D721Med (cell line): Measurements from ENCODE around the gene SERPINF2.
"Not testable (repeated sequence)": the region's sequence is repeated elsewhere in the genome, so short reads cannot be mapped to it uniquely, and the experiment has no call there.

Experiments
- DNase-seq: peaks from one replicate; pipeline ENCODE4 v3.0.0; 2011; ENCODE audit warnings: low spot score; ENCODE audit not compliant: insufficient read length
- FAIRE-seq: peaks from 2 replicates; lab custom pipeline; 2011; peaks lifted over from hg19 to GRCh38; lab: Jason Lieb, UNC
- TF ChIP-seq, protein P1 (sequence below): IDR thresholded peaks from 2 replicates; pipeline ENCODE4 v1.5.1; 2012; ENCODE audit warnings: mild to moderate bottlenecking, control low read depth; ENCODE audit not compliant: insufficient read depth; ENCODE audit errors: missing control alignments

The SERPINF2 gene

DNA sequence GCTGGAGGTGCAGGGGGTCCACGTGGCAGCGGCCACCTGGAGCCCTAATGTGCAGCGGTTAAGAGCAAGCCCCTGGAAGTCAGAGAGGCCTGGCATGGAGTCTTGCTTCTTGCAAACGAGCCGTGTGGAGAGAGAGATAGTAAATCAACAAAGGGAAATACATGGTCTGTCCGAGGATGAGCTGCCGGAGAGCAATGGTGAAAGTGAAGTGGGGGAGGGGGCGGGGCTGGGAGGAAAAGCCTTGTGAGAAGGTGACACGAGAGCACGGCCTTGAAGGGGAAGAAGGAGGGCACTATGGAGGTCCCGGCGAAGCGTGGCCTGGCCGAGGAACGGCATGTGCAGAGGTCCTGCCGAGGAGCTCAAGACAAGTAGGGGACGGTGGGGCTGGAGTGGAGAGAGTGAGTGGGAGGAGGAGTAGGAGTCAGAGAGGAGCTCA, 13.2 kb downstream of the SERPINF2 start:
- TF ChIP-seq, protein P1, sequence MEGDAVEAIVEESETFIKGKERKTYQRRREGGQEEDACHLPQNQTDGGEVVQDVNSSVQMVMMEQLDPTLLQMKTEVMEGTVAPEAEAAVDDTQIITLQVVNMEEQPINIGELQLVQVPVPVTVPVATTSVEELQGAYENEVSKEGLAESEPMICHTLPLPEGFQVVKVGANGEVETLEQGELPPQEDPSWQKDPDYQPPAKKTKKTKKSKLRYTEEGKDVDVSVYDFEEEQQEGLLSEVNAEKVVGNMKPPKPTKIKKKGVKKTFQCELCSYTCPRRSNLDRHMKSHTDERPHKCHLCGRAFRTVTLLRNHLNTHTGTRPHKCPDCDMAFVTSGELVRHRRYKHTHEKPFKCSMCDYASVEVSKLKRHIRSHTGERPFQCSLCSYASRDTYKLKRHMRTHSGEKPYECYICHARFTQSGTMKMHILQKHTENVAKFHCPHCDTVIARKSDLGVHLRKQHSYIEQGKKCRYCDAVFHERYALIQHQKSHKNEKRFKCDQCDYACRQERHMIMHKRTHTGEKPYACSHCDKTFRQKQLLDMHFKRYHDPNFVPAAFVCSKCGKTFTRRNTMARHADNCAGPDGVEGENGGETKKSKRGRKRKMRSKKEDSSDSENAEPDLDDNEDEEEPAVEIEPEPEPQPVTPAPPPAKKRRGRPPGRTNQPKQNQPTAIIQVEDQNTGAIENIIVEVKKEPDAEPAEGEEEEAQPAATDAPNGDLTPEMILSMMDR: no peak
- DNase-seq (no peak), FAIRE-seq (no peak)

DNA sequence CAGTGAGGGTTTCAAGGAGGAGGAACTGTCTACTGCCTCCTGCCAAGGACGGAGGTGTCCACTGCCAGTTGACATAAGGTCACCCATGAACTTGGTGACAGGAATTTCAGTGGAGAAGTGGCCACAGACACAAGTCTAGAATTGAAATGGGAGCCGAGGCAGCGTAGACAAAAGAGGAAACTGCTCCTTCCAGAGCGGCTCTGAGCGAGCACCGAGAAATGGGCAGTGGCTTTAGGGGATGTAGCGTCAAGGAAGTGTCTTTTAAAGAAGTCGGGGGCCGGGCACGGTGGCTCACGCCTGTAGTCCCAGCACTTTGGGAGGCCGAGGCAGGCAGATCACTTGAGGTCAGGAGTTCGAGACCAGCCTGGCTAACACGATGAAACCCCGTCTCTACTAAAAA, 16.1 kb downstream of the SERPINF2 start:
- TF ChIP-seq, protein P1: no peak
- DNase-seq (no peak), FAIRE-seq (no peak)

DNA sequence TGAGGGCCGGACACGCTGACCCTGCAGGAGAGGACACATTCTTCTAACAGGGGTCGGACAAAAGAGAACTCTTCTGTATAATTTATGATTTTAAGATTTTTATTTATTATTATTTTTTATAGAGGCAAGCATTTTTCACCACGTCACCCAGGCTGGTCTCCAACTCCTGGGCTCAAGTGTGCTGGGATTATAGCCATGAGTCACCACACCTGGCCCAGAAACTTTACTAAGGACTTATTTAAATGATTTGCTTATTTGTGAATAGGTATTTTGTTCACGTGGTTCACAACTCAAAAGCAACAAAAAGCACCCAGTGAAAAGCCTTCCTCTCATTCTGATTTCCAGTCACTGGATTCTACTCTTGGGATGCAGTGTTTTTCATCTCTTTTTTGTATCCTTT, 16.9 kb downstream of the SERPINF2 start:
- TF ChIP-seq, protein P1: no peak
- FAIRE-seq: no peak
- DNase-seq: no peak

DNA sequence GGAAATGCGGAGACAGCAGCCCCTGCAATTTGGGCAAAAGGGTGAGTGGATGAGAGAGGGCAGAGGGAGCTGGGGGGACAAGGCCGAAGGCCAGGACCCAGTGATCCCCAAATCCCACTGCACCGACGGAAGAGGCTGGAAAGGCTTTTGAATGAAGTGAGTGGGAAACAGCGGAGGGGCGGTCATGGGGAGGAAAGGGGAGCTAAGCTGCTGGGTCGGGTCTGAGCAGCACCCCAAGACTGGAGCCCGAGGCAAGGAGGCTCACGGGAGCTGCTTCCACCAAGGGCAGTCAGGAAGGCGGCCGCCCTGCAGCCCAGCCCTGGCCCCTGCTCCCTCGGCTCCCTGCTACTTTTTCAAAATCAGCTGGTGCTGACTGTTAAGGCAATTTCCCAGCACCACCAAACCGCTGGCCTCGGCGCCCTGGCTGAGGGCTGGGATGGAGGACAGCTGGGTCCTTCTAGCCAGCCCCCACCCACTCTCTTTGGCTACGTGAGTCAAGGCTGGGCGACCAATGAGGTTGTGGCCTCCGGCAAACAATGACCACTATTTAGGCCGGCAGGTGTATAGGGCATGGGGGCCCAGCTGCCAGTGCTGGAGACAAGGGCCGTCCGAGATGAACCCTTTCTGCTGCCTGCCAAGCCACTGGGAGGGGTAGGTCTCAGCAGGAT, 19.7 kb downstream of the SERPINF2 start:
- TF ChIP-seq, protein P1: no peak
- DNase-seq: no peak
- no peak for FAIRE-seq

DNA sequence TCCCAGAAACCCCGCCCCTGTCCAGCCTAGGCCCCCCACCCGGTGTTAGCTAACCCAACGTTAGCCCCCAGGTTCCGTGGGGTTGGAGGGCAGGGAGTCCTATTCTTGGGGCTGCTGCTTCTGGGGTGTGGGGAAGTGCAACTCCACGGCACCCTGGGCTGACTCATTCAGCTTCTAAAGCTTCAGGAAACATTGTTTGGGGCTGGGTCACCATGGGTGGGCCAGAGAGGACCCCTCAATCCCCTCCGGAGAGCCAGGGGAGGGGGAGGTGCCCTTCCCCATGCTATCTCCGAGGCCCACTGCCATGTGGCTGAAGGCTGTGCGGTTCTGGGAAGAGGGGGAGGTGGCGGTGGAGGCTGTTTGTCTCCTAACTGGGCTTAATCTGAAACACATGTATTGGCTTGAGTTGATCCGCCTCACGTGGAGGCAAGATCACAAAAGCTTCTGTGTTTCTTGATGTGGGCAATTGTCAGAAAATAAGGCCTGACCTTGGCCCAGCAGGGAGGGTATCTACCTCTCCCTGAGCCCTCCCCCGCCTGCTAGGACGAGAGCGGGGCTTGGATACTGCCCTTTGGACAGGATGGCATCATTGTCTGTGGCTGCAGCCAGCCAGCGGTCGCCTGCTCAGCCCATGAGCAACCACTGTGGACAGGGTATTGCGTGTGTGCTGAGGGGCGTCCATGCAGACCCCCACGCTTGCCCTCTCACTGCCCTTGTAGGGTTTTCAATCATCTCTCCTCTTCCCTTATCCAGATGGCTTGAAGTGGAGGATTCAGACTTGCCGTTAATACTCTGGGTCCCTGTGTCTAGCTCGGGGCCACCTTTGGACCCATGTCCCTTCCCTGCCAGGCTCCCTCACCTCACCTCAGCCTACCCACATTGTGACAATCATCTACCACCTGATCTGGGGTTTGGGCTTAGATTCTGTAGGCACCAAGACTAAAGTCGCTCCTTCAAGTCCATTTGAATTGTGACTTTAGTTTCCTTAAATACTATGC, 20.5 kb downstream of the SERPINF2 start:
- no peak for DNase-seq
- TF ChIP-seq, protein P1: no peak
- no peak for FAIRE-seq

DNA sequence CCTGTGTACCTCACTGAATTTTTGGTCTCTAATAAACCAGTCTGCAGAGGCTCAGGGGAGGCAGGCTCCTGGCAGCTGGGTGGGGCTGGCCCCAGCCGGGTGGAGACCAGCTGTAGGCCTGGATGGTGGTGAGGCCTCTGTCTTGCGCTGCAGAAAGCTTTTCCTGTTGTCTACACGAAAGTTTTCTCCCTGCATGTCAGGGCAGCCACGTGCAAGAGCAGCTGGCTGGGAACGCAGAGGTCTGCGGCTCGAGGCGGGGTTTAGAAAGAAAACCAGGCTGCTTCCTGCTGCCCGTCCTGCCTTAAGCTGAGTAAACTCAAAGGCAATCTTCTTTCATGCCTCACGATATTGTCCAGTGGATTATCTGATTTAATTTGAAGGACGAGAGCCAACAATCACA, 21.6 kb downstream of the SERPINF2 start:
- TF ChIP-seq, protein P1: no peak
- no peak for DNase-seq
- FAIRE-seq: no peak

DNA sequence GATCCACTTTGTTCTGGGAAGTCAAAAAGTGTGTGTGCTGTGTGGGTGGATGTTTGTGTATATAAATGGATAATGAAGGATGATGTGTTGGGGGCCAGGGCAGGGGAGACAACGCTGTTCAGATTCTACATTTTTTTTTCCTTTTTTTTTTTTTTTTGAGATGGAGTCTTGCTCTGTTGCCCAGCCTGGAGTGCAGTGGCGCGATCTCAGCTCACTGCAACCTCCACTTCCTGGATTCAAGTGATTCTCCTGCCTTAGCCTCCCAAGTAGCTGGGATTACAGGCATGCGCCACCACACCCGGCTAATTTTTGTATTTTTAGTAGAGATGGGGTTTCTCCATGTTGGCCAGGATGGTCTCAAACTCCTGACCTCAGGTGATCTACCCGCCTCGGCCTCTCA, 22.0 kb downstream of the SERPINF2 start:
- FAIRE-seq, DNase-seq: not testable (repeated sequence)
